ENCODE measurements around the gene MMP13. TPM values are rescaled to one million over a fixed set of nuclear protein-coding genes. Genes with fewer than 3 reads are reported as not detected.
"Not testable (repeated sequence)": the region's sequence is repeated elsewhere in the genome, so short reads cannot be mapped to it uniquely, and the experiment has no call there.

Gene MMP13
- polyA plus RNA-seq (2011; rRNA removed) (not detected in 2 replicates), polyA minus RNA-seq (2011; rRNA and poly(A)+ RNA removed) (not detected in 2 replicates)

- Histone ChIP-seq H3K4me3 (ENCODE audit: low read depth, low read length) (no peak within 1 kb of the TSS), H3K27ac (ENCODE audit: low read depth, low read length) (no peak within 1 kb of the TSS), H3K9me3 (ENCODE audit: control insufficient read depth, insufficient read depth, low read length) (no peaks in the 10 kb centered on the region), H3K27me3 (ENCODE audit: control insufficient read depth, insufficient read depth, low read length) (no peaks in the 10 kb centered on the region)
- no peak for TF ChIP-seq CTCF (IDR thresholded peaks at IDR 0.05; ENCODE audit: low read depth, low read length)
- POLR2A ChIA-PET: no interaction called here
- CTCF ChIA-PET: interaction anchor here (0.8 to 3.7 kb wide), 2 partner anchors 15 to 41 kb away, joined by 4 to 26 read pairs; no protein-coding TSS in a partner anchor
- no peak for DNase-seq (ENCODE audit: low read depth, low spot score)
Measured at GRCh38 chr11:102955624-102956023, at the start of gene MMP13. MMP13 (minus strand) TSS chr11:102955732; CDS start chr11:102955705, 27 bp downstream.

GRCh38 chr11:103004234-103004633 is 48.7 kb upstream of the MMP13 start:
- DNase-seq (ENCODE audit: low read depth, low spot score); H3K27me3 ChIP-seq (ENCODE audit: control insufficient read depth, insufficient read depth, low read length); POLR2A ChIA-PET; H3K27ac ChIP-seq (ENCODE audit: low read depth, low read length); CTCF ChIA-PET; H3K4me3 ChIP-seq (ENCODE audit: low read depth, low read length); H3K9me3 ChIP-seq (ENCODE audit: control insufficient read depth, insufficient read depth, low read length): not testable (repeated sequence)

GRCh38 chr11:102994105-102994504 is 38.6 kb upstream of the MMP13 start:
- Histone ChIP-seq H3K4me3 (ENCODE audit: low read depth, low read length) (no peak overlapping the region), H3K27ac (ENCODE audit: low read depth, low read length) (no peak overlapping the region), H3K27me3 (ENCODE audit: control insufficient read depth, insufficient read depth, low read length) (no peaks in the 10 kb centered on the region), H3K9me3 (ENCODE audit: control insufficient read depth, insufficient read depth, low read length) (no peaks in the 10 kb centered on the region)
- no peak for DNase-seq (ENCODE audit: low read depth, low spot score)
- ChIA-PET POLR2A (no interaction called here), CTCF (interaction anchor here (0.6 kb wide), 1 partner anchor 157 kb away, joined by 3 read pairs; no protein-coding TSS in a partner anchor)
- TF ChIP-seq CTCF (IDR thresholded peaks at IDR 0.05; ENCODE audit: low read depth, low read length): no peak

- POLR2A ChIA-PET: no interaction called here
- Histone ChIP-seq H3K9me3 (ENCODE audit: control insufficient read depth, insufficient read depth, low read length) (no peaks in the 10 kb centered on the region), H3K27me3 (ENCODE audit: control insufficient read depth, insufficient read depth, low read length) (no peaks in the 10 kb centered on the region), H3K4me3 (ENCODE audit: low read depth, low read length) (no peak overlapping the region), H3K27ac (ENCODE audit: low read depth, low read length) (no peak overlapping the region)
- CTCF ChIA-PET: interaction anchor here (1.3 kb wide), 1 partner anchor 51 kb away, joined by 4 read pairs; no protein-coding TSS in a partner anchor
- DNase-seq (ENCODE audit: low read depth, low spot score): no peak
- no peak for TF ChIP-seq CTCF (IDR thresholded peaks at IDR 0.05; ENCODE audit: low read depth, low read length)
Measured at GRCh38 chr11:102991776-102992175, 36.2 kb upstream of the MMP13 start.

GRCh38 chr11:102990145-102990544 is 34.6 kb upstream of the MMP13 start:
- H3K27ac ChIP-seq (ENCODE audit: low read depth, low read length): no peak overlapping the region
- ChIA-PET POLR2A (no interaction called here), CTCF (interaction anchor here (0.7 to 1.1 kb wide), 3 partner anchors 46 to 72 kb away, joined by 3 read pairs; no protein-coding TSS in a partner anchor)
- H3K9me3 ChIP-seq (ENCODE audit: control insufficient read depth, insufficient read depth, low read length): no peaks in the 10 kb centered on the region
- H3K4me3 ChIP-seq (ENCODE audit: low read depth, low read length): no peak overlapping the region
- DNase-seq (ENCODE audit: low read depth, low spot score): no peak
- no peak for TF ChIP-seq CTCF (IDR thresholded peaks at IDR 0.05; ENCODE audit: low read depth, low read length)
- no peaks in the 10 kb centered on the region for H3K27me3 ChIP-seq (ENCODE audit: control insufficient read depth, insufficient read depth, low read length)
